Astrocyte (in vitro differentiated cells and primary cell): ENCODE results near the gene DYNC1I1. TPM values are rescaled to one million over a fixed set of nuclear protein-coding genes. Genes with fewer than 3 reads are reported as not detected.

Source experiments
- DNase-seq: peaks from one replicate; pipeline ENCODE4 v3.0.0-alpha.2; 2010; ENCODE audit warnings: low read depth
- FAIRE-seq: peaks from 2 replicates; lab custom pipeline; 2011; peaks lifted over from hg19 to GRCh38; lab: Jason Lieb, UNC
- H2AFZ ChIP-seq: 2 replicates; pipeline ENCODE4 v1.6.0; 2012; ENCODE audit warnings: low read depth, low read length, inconsistent platforms
- H3K27ac ChIP-seq: 2 replicates; pipeline ENCODE4 v1.5.1; 2011; ENCODE audit warnings: low read depth, low read length, inconsistent platforms
- H3K27me3 ChIP-seq: 2 replicates; pipeline ENCODE4 v1.6.0; 2011; ENCODE audit warnings: low read length, inconsistent platforms; ENCODE audit not compliant: insufficient read depth
- H3K36me3 ChIP-seq: 2 replicates; pipeline ENCODE4 v1.5.1; 2011; ENCODE audit warnings: low read length, inconsistent platforms; ENCODE audit not compliant: insufficient read depth
- H3K4me1 ChIP-seq: 2 replicates; pipeline ENCODE4 v1.5.1; 2011; ENCODE audit warnings: low read length, inconsistent platforms; ENCODE audit not compliant: insufficient read depth
- H3K4me2 ChIP-seq: 2 replicates; pipeline ENCODE4 v1.6.0; 2012; ENCODE audit warnings: low read length, inconsistent platforms
- H3K4me3 ChIP-seq: 2 replicates; pipeline ENCODE4 v1.5.1; 2011; ENCODE audit warnings: low read depth, mild to moderate bottlenecking, low read length, inconsistent platforms; ENCODE audit not compliant: insufficient read depth
- H3K79me2 ChIP-seq: 2 replicates; pipeline ENCODE4 v1.6.0; 2012; ENCODE audit warnings: mild to moderate bottlenecking, low read length, inconsistent platforms; ENCODE audit not compliant: insufficient read depth
- H3K9ac ChIP-seq: 2 replicates; pipeline ENCODE4 v1.6.0; 2012; ENCODE audit warnings: mild to moderate bottlenecking, low read length, inconsistent platforms
- H3K9me3 ChIP-seq: 2 replicates; pipeline ENCODE4 v1.5.1; 2012; ENCODE audit warnings: low read depth, mild to moderate bottlenecking, low read length, inconsistent platforms; ENCODE audit not compliant: insufficient read depth
- H4K20me1 ChIP-seq: 2 replicates; pipeline ENCODE4 v1.6.0; 2012; ENCODE audit warnings: low read length, inconsistent platforms; ENCODE audit not compliant: insufficient read depth
- H3K27ac Mint-ChIP-seq: one replicate; pipeline ENCODE4 v1.8.0; 2021; ENCODE audit warnings: mild to moderate bottlenecking, mixed read lengths; ENCODE audit not compliant: unreplicated experiment
- H3K27me3 Mint-ChIP-seq: one replicate; pipeline ENCODE4 v1.8.0; 2021; ENCODE audit warnings: low read depth, mixed read lengths; ENCODE audit not compliant: unreplicated experiment
- H3K36me3 Mint-ChIP-seq: one replicate; pipeline ENCODE4 v1.8.0; 2021; ENCODE audit warnings: low read depth, mixed read lengths; ENCODE audit not compliant: unreplicated experiment
- H3K4me1 Mint-ChIP-seq: one replicate; pipeline ENCODE4 v1.8.0; 2021; ENCODE audit warnings: low read depth, mixed read lengths; ENCODE audit not compliant: unreplicated experiment
- H3K4me3 Mint-ChIP-seq: one replicate; pipeline ENCODE4 v1.8.0; 2021; ENCODE audit warnings: mild to moderate bottlenecking, moderate library complexity, mixed read lengths; ENCODE audit not compliant: unreplicated experiment
- H3K9me3 Mint-ChIP-seq: one replicate; pipeline ENCODE4 v1.8.0; 2021; ENCODE audit warnings: mild to moderate bottlenecking, mixed read lengths; ENCODE audit not compliant: unreplicated experiment
- CTCF ChIP-seq: IDR thresholded peaks from 2 replicates; pipeline ENCODE4 v1.5.1; 2011; ENCODE audit warnings: low read depth, mild to moderate bottlenecking, inconsistent platforms, low read length, moderate library complexity; ENCODE audit not compliant: insufficient read depth
- EZH2 ChIP-seq: IDR thresholded peaks from 2 replicates; pipeline ENCODE4 v1.6.1; 2012; ENCODE audit warnings: mild to moderate bottlenecking, low read length, inconsistent platforms; ENCODE audit not compliant: insufficient read depth
- total RNA-seq: library from RNA; stranded (reverse); gene quantifications from 2 replicates; pipeline ENCODE4 v1.2.1, GENCODE V29; 2021

Gene DYNC1I1
- total RNA-seq, 1 donor from 2014 or later = 3.2 TPM

GRCh38 chr7:96076350-96076707 lies 304.0 kb downstream of the DYNC1I1 start:
- no peaks in the 10 kb centered on the region for H3K9me3 Mint-ChIP-seq
- Histone ChIP-seq H3K4me1 (peaks cover 6% of the 10 kb centered on the region), H2AFZ (peak overlapping the region; percentile 95), H3K9ac (peak overlapping the region; percentile 73), H3K27ac (no peak overlapping the region), H3K4me2 (peak overlapping the region; percentile 99), H3K4me3 (peak overlapping the region; percentile 81), H3K27me3 (peaks cover 5% of the 10 kb centered on the region), H3K36me3 (no peaks in the 10 kb centered on the region), H3K9me3 (no peaks in the 10 kb centered on the region), H4K20me1 (no peaks in the 10 kb centered on the region), H3K79me2 (no peaks in the 10 kb centered on the region)
- no peak for TF ChIP-seq EZH2
- TF ChIP-seq CTCF = no peak
- no peak overlapping the region for H3K27ac Mint-ChIP-seq
- no peaks in the 10 kb centered on the region for H3K4me1 Mint-ChIP-seq
- DNase-seq = no peak
- peak overlapping the region; percentile 94 for H3K4me3 Mint-ChIP-seq
- peaks cover 4% of the 10 kb centered on the region for H3K27me3 Mint-ChIP-seq
- no peaks in the 10 kb centered on the region for H3K36me3 Mint-ChIP-seq
- no peak for FAIRE-seq

- Histone ChIP-seq H2AFZ (no peak overlapping the region), H3K4me1 (peaks cover 10% of the 10 kb centered on the region), H3K9ac (no peak overlapping the region), H4K20me1 (no peaks in the 10 kb centered on the region), H3K9me3 (no peaks in the 10 kb centered on the region), H3K27me3 (peaks cover 5% of the 10 kb centered on the region), H3K4me2 (no peak overlapping the region), H3K27ac (no peak overlapping the region), H3K36me3 (no peaks in the 10 kb centered on the region), H3K4me3 (no peak overlapping the region), H3K79me2 (no peaks in the 10 kb centered on the region)
- peaks cover 4% of the 10 kb centered on the region for H3K27me3 Mint-ChIP-seq
- DNase-seq = no peak
- no peak overlapping the region for H3K4me3 Mint-ChIP-seq
- FAIRE-seq = no peak
- H3K36me3 Mint-ChIP-seq = no peaks in the 10 kb centered on the region
- H3K27ac Mint-ChIP-seq = no peak overlapping the region
- no peaks in the 10 kb centered on the region for H3K9me3 Mint-ChIP-seq
- peaks cover 2% of the 10 kb centered on the region for H3K4me1 Mint-ChIP-seq
- TF ChIP-seq CTCF = no peak
- TF ChIP-seq EZH2 = no peak
Observed at GRCh38 chr7:96080027-96080426, 307.7 kb downstream of the DYNC1I1 start.

GRCh38 chr7:96084881-96085553 lies 312.7 kb downstream of the DYNC1I1 start:
- FAIRE-seq = peak; percentile 94
- Histone ChIP-seq H3K27ac (no peak overlapping the region), H3K9me3 (no peaks in the 10 kb centered on the region), H3K4me1 (peaks cover 5% of the 10 kb centered on the region), H2AFZ (peak overlapping the region; percentile 27), H3K4me3 (no peak overlapping the region), H3K27me3 (no peaks in the 10 kb centered on the region), H3K4me2 (peak overlapping the region; percentile 65), H3K9ac (peak overlapping the region; percentile 32), H3K36me3 (no peaks in the 10 kb centered on the region), H4K20me1 (no peaks in the 10 kb centered on the region), H3K79me2 (no peaks in the 10 kb centered on the region)
- H3K4me1 Mint-ChIP-seq = peaks cover 6% of the 10 kb centered on the region
- no peak for TF ChIP-seq EZH2
- no peak for TF ChIP-seq CTCF
- no peak overlapping the region for H3K27ac Mint-ChIP-seq
- H3K4me3 Mint-ChIP-seq = no peak overlapping the region
- no peaks in the 10 kb centered on the region for H3K36me3 Mint-ChIP-seq
- DNase-seq = peak; percentile 68
- H3K27me3 Mint-ChIP-seq = no peaks in the 10 kb centered on the region
- H3K9me3 Mint-ChIP-seq = no peaks in the 10 kb centered on the region
